Inflammatory macrophage treated with lipopolysaccharide for 1 hour (primary cell): ENCODE measurements around the gene PTPRN2.

ENCODE experiments used
- DNase-seq, 2 donors: peaks; one replicate each; pipeline ENCODE4 v3.0.0-alpha.2; 2020 to 2022

The PTPRN2 gene

DNA sequence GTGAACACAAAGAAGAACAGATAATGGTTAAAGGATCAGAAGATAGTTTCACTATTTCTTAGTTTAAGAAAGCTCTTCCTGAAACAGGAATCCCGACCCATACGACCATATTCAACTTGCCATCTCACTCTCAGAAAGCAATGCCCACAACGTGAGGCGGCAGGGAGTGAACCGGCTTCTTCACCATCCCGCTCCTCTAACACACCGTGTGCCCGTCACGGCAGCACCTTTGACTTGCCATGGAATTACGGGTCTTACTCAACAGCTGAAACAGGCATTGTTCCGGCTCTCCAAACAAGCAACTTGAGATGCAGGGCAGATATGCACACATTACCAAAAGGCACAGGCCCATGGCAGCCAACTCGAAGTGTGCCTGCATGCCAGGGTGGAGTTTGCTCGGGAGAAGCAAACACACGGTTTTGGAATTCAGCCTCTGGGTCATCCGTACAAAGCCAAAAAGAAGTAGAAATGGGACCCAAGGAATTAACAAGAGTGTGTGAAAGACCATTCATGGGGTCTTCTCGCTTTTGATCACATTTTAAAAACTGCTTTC, 957.2 kb downstream of the PTPRN2 start:
- no peak for DNase-seq

GRCh38 chr7:157628456-157628855, 959.2 kb downstream of the PTPRN2 start:
- DNase-seq, result no peak

- DNase-seq, result no peak
Observed at GRCh38 chr7:157627646-157628045, 960.0 kb downstream of the PTPRN2 start.

DNA sequence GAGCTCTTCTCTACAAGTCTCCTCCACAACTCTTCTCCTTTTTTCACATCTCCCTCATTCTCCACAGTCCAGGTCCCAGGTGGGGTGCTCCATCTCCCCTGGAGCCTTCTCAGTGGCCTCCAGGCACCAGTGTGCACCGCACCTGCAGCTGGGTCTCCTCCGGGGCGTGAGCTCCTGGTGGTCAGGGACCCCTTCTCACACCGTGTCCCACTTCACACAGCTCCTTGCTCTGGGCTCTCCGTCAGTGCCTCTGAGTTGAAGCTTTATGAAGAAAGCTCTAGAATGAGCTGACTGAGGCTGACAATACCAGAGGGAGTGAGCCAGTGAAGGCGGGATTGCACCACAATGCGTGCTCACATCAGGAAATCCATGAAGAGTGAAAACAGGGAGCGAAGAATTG, 960.6 kb downstream of the PTPRN2 start:
- no peak for DNase-seq

GRCh38 chr7:157625973-157626742, 961.5 kb downstream of the PTPRN2 start:
- no peak for DNase-seq

- no peak for DNase-seq
Observed at GRCh38 chr7:157623556-157623955, 964.1 kb downstream of the PTPRN2 start.

DNA sequence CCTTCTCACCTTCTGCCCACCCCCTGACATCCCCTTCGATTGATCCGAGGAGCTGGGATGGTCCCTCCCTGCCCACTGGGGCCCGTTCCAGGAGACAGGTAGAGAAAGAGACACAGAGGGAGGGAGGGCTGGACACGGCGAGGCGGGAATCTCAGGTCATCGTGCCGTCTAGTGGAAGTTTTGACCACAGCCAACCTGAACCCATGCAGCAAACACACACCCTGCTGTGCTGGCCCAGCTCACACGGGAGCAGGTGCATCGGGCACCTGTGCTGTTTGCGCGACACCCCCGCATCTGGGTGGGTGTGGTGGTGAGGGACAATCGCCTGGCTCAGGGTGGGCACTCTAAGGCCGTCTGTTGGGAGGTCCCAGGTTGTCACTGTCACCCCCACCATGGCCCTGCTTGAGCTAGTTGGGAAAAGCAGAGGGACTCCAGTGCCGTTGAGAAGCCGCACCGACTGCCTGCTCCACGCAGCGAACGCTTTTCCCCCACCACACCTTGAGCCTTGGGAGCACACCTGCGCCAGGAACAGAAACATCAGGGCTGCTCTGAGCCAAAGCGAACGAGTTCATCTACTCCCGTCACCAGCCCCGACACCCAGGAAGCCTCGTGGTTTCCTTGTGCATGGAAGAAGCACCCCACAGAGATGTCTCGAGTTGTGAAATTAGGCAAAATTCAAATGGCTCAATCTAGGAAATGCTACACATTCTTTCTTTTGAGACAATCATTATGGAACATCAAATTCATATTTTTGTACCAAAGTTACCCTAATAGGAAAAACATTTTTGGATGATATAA, 965.0 kb downstream of the PTPRN2 start:
- DNase-seq, result no peak

GRCh38 chr7:157622000-157622399, 965.6 kb downstream of the PTPRN2 start:
- DNase-seq, result no peak

- no peak for DNase-seq
Observed at GRCh38 chr7:157621131-157621681, 966.4 kb downstream of the PTPRN2 start.

GRCh38 chr7:157620616-157621015, 967.0 kb downstream of the PTPRN2 start:
- DNase-seq, result no peak

DNA sequence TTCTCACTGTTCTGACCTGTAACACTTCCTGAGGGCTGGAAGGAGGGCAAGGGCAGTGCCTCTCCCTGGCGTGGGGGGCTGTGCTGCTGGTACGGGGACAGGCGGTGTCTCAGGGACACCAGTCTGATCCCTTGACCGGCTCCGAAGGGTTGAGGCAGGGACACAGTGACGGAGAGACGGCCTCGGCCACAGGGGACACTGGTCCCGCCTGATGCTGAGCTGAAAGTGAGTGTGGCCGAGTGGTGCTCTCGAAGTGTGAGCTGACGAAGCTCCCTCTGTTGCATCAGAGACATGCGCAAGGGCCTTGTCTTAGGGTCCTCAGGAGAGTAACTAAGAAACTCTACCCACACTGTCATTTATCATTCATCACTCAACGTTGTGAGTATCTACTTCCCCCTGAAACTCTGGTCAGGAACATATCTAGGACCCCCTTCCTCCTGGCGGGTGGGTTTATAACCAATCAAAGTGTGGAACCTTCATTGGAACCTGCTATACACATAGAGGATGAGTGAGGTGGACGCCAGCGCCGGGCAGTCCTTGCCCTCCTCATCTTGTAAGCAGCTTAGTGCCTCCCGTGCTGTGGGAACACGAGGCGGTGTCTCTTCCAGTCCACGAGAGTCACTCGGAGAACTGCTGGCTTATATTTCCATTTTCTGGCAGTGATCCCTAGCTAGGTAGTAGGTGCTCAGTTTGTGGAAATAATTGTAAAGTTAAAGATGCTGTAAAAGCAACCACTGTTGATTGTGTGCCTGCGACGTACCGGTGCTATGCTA, 967.7 kb downstream of the PTPRN2 start:
- no peak for DNase-seq

DNA sequence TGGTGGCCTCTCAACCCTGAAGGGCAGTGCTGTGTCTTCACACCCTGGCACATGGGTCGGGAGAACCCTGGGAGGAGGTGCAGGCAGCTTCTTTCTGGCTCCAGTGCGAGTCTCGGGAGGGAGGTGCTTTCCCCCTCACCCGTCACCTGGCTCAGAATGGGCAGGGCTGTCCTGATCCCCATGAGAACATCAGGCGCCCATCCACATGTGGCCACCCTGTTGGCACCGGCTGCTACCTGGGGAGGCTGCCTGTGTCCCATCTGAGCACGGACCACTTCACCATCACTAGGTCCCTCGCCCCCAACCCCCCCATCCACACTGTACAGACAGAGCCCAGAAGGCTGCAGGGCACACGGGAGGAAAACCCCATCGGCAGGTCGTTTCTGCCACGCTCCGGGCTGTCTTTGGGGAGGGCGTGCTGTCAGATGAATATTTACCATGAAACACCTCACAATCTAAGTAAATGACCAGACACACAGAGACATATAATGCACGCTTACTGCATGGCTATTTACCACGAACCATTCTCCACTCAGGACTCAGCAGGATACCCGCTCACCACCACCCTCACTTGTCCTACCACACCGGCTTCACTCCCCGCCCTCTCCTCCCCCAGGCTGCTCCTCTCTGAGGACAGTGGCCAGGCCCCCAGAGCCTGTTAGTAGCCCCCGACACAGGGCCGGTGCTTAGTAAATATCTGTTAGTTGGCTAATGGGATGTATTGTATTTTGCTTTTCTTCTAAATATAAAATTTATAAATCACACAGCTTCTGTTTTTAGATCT, 968.6 kb downstream of the PTPRN2 start:
- DNase-seq, result no peak

GRCh38 chr7:157618091-157618726, 969.4 kb downstream of the PTPRN2 start:
- no peak for DNase-seq

- DNase-seq, result no peak
Observed at GRCh38 chr7:157617401-157617800, 970.2 kb downstream of the PTPRN2 start.

- no peak for DNase-seq
Observed at GRCh38 chr7:157616931-157617330, 970.7 kb downstream of the PTPRN2 start.

- DNase-seq, result no peak
Observed at GRCh38 chr7:157616426-157616825, 971.2 kb downstream of the PTPRN2 start.

DNA sequence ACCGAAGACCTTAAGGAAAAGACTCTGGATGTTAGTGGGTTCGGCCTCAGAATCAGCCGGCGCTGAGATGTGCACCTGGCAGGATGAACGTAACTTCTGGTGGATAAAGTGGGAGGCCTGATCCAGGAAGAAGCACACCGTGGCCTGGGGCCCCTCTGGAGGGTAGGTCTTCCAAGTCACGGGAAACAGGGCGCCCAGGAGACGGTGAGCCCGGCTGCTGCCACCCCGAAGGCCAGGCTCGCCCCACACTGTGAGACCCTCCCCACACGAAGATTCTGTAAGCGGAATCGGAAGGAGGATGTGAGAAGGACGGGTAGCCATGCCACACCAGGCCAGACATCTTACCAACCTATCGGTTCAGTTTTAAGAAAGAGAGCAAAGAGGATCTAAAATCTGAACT, 971.8 kb downstream of the PTPRN2 start:
- no peak for DNase-seq

DNA sequence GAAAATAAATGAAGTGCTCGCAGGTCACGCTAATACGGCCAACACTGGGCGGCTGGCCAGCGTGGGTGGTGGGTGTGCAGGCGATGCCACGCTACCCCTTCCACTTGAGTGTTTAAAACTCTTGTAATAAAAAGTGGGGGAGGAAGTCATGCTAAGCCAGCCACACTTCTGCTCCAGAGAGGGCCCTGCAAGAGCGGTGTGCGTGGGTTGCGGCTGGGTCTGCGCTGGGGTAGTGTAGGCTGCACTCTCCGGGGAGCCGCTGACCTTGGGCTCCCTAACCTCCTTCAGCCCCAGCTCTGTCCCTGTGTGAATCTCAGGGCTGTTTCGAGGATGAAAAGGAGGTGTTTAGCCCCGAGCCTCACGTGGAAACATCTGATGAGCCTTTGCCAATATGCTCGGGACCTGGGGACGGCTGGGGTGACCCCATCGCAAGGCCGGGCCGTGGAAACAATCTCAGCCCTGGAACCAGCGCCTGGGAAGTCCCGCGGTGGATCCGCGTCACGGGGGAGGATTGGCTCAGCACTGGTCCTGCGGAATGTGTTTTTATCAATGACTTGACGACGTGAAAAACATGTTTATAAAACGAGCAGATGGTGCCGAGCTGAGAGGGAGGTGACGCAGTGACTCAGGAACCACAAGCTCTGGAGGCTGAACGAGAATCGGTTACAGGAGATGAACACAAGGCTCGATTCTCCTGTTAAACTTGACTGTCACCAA, 972.4 kb downstream of the PTPRN2 start:
- no peak for DNase-seq

GRCh38 chr7:157614457-157615020, 973.1 kb downstream of the PTPRN2 start:
- DNase-seq, result no peak

- no peak for DNase-seq
Observed at GRCh38 chr7:157613575-157614322, 973.9 kb downstream of the PTPRN2 start.
